Subcutaneous adipose tissue (tissue), 4 donors: ENCODE data around the gene PPM1E. TPM values are rescaled to one million over a fixed set of nuclear protein-coding genes. Genes with fewer than 3 reads are reported as not detected.

ENCODE experiments used
- CTCF ChIP-seq: fragments of 450-650 bp; IDR thresholded peaks from one replicate; pipeline ENCODE4 v1.5.1; 2016; ENCODE audit warnings: low read depth, mild to moderate bottlenecking, control low read depth, antibody characterized with exemption, moderate library complexity
- total RNA-seq, 4 donors: library from RNA; depleted of rRNA; stranded (reverse); fragments of >200 nt; gene quantifications; one replicate each; pipeline ENCODE4 v1.1.0, GENCODE V29; 2016

PPM1E gene
- total RNA-seq, 4 donors from 2014 or later: 0.16 to 0.68 (median 0.22) TPM; not detected in 1

GRCh38 chr17:58734040-58734439 is 21.6 kb upstream of the PPM1E start:
- no peak for TF ChIP-seq CTCF

GRCh38 chr17:58734811-58735210 is 20.8 kb upstream of the PPM1E start:
- no peak for TF ChIP-seq CTCF

GRCh38 chr17:58741121-58741625 is 14.5 kb upstream of the PPM1E start:
- TF ChIP-seq CTCF: no peak

DNA sequence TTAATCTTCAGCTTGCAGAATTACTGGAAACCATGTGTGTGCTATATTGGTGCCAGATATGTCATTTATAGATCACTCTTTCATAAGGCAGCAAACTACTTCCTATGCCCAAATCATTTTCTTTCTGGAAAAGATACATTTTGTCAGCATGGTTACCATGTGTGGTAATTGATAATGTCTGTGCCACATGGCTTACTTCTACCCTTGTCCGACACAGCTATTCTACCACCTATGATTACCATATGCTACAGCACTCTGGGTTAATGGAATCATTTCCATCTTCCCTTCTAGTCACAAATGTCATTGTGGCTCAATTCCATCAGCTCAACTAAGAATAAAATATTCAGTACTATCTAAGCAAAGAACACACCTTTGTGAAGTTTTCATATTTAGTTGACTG is 8.0 kb upstream of the PPM1E start:
- no peak for TF ChIP-seq CTCF

GRCh38 chr17:58753026-58753425 is 2.6 kb upstream of the PPM1E start:
- no peak for TF ChIP-seq CTCF

DNA sequence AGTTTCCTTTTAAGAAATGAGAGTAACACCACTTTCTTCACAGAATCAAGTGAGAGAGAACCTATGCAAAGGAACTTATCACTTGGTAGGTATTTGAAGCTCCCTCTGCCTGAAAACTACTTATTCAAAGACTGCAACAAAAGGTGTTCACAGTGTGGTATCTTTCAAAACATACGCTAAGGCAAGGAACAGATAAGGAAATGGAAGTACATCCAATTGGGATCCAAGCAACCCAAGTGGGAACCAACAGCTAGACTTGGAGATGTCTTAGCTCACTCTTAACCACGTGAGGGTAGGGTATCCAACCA is 431 bp upstream of the PPM1E start:
- TF ChIP-seq CTCF: no peak

DNA sequence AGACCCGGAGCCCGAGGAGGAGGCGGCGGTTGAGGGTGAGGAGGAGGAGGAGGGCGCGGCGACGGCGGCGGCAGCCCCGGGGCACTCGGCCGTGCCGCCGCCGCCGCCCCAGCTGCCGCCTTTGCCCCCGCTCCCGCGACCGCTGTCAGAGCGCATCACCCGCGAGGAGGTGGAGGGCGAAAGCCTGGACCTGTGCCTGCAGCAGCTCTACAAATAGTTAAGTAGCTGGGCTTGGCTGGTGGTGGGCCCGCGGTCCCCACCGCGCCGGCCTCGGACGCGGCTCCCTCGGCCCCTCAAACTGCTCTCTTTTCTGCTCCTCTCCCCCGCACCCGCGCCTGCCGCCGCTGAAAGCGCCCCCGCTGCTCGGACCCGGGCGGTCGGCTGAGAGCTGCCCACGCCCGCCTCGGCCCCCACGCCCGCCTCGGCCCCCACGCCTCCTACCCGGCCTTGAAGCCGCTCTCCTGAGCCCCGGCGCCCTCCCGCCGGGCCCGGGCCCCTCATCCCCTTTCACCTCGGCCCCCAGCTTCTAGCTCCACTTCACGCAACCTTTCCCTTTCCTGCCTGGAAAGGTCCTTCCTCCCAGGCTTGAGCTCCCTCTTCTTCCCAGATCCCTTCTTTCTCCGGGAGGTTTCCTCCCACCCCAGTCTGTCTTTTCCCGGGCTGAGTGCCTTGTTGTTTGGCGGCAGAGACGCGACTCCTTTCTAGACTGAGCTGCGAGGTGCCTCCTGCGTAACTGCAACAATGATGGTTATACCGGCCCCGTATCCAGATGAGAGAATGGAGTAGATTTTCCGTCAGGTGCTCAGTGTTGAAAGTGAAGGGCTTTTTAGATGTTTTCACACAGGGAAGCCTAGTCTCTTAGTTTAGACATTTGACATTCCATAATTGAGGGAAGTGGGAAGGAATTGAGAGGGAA is 850 bp downstream of the PPM1E start:
- no peak for TF ChIP-seq CTCF
